Endothelial cell of umbilical vein (primary cell): ENCODE measurements around the gene RALGPS2. TPM values are rescaled to one million over a fixed set of nuclear protein-coding genes. Genes with fewer than 3 reads are reported as not detected.

Experiments used
- BruUV-seq: library from RNA; stranded (reverse); fragments of 400-500 nt; replicated peaks from 2 replicates; lab custom pipeline; 2021; lab: Mats Ljungman, UMichigan
- CTCF ChIA-PET: fragments of 300-600, 350-600 bp; sonication (Branson Sonifier 250); formaldehyde crosslinking; loops from one replicate; lab custom pipeline; 2021; ENCODE audit warnings: antibody characterized with exemption, inconsistent platforms; lab: Charles Lee
- POLR2A ChIA-PET: fragments of 300-600, 350-600 bp; sonication (Branson Sonifier 250); formaldehyde crosslinking; loops from one replicate; lab custom pipeline; 2021; ENCODE audit warnings: antibody characterized with exemption, inconsistent platforms; lab: Charles Lee
- DNase-seq: peaks from one replicate; pipeline ENCODE4 v3.0.0-alpha.2; 2011; ENCODE audit warnings: low read depth, low spot score
- FAIRE-seq: peaks from 2 replicates; lab custom pipeline; 2011; peaks lifted over from hg19 to GRCh38; lab: Jason Lieb, UNC
- H2AFZ ChIP-seq: 2 replicates; pipeline ENCODE4 v1.6.0; 2012; ENCODE audit warnings: low read depth, low read length, control low read depth, inconsistent platforms
- H3K27ac ChIP-seq: 2 replicates; pipeline ENCODE4 v1.5.1; 2011; ENCODE audit warnings: low read depth, mild to moderate bottlenecking, control low read depth, low read length, moderate library complexity; ENCODE audit not compliant: insufficient read depth
- H3K27me3 ChIP-seq, 2 experiments: 2 replicates each; pipeline versions ENCODE4 v1.6.0 to v1.6.1; 2011; ENCODE audit warnings: low read length in 2 of 2, mixed read lengths in 1 of 2; ENCODE audit not compliant: control insufficient read depth in 2 of 2, insufficient read depth in 2 of 2
- H3K36me3 ChIP-seq, 2 experiments: 2 replicates in 1 of 2; 3 replicates in 1 of 2; pipeline ENCODE4 v1.5.1; 2011; ENCODE audit warnings: low read length in 2 of 2, mild to moderate bottlenecking in 1 of 2, moderate library complexity in 1 of 2; ENCODE audit not compliant: control insufficient read depth in 2 of 2, insufficient read depth in 2 of 2; ENCODE audit errors: extremely low read depth in 1 of 2
- H3K4me1 ChIP-seq: 3 replicates; pipeline ENCODE4 v1.5.1; 2011; ENCODE audit warnings: mild to moderate bottlenecking, low read length; ENCODE audit not compliant: control insufficient read depth, insufficient read depth; ENCODE audit errors: extremely low read depth
- H3K4me2 ChIP-seq: 2 replicates; pipeline ENCODE4 v1.6.1; 2011; ENCODE audit warnings: low read length, control low read depth, mixed read lengths; ENCODE audit not compliant: insufficient read depth
- H3K4me3 ChIP-seq, 3 experiments: fragments of 200-600 bp in 1 of 3; sonication (generic), shearing (Covaris generic) in 1 of 3; replicated peaks in 1 of 3; 2 replicates each; pipeline ENCODE4 v1.5.1; 2011 to 2016; ENCODE audit warnings: control low read depth in 3 of 3, low read length in 3 of 3, mild to moderate bottlenecking in 2 of 3, inconsistent platforms in 1 of 3, low read depth in 1 of 3, moderate library complexity in 1 of 3; ENCODE audit not compliant: insufficient read depth in 1 of 3
- H3K79me2 ChIP-seq: 2 replicates; pipeline ENCODE4 v1.6.0; 2012; ENCODE audit warnings: low read length, inconsistent platforms; ENCODE audit not compliant: control insufficient read depth, insufficient read depth
- H3K9ac ChIP-seq: replicated peaks from 2 replicates; pipeline ENCODE3; 2011; ENCODE audit warnings: low read length, control low read depth; ENCODE audit not compliant: insufficient read depth; ENCODE audit errors: extremely low read depth
- H3K9me1 ChIP-seq: replicated peaks from 3 replicates; pipeline ENCODE4 v1.6.0; 2011; ENCODE audit warnings: mild to moderate bottlenecking, low read length; ENCODE audit not compliant: control insufficient read depth, insufficient read depth; ENCODE audit errors: extremely low read depth
- H3K9me3 ChIP-seq: replicated peaks from 2 replicates; pipeline ENCODE4 v1.5.1; 2012; ENCODE audit warnings: low read length, inconsistent platforms; ENCODE audit not compliant: control insufficient read depth, insufficient read depth
- H4K20me1 ChIP-seq: replicated peaks from 2 replicates; pipeline ENCODE3; 2011; ENCODE audit warnings: mild to moderate bottlenecking, low read length; ENCODE audit not compliant: control insufficient read depth, insufficient read depth; ENCODE audit errors: extremely low read depth
- EZH2 ChIP-seq: IDR thresholded peaks from 2 replicates; pipeline ENCODE4 v1.6.1; 2012; ENCODE audit warnings: borderline replicate concordance, low read depth, mild to moderate bottlenecking, moderate library complexity, low read length, inconsistent platforms; ENCODE audit not compliant: severe bottlenecking
- FOS ChIP-seq: IDR thresholded peaks from 2 replicates; pipeline ENCODE4 v1.6.1; 2011; ENCODE audit warnings: mild to moderate bottlenecking, low read length, moderate library complexity, borderline replicate concordance; ENCODE audit not compliant: insufficient read depth
- GATA2 ChIP-seq: IDR thresholded peaks from 2 replicates; pipeline ENCODE4 v1.7.0; 2011; ENCODE audit warnings: low read depth, mild to moderate bottlenecking, moderate library complexity, mixed read lengths, low read length; ENCODE audit not compliant: insufficient read length, insufficient read depth
- JUN ChIP-seq: IDR thresholded peaks from 2 replicates; pipeline ENCODE4 v1.6.1; 2011; ENCODE audit warnings: borderline replicate concordance, low read depth; ENCODE audit not compliant: insufficient read length, insufficient read depth
- MAX ChIP-seq: IDR thresholded peaks from 2 replicates; pipeline ENCODE4 v1.6.1; 2011; ENCODE audit not compliant: insufficient read depth, insufficient read length
- MYC ChIP-seq: IDR thresholded peaks from one replicate; pipeline ENCODE4 v1.6.1; 2011; ENCODE audit warnings: mild to moderate bottlenecking, low read depth, low read length
- POLR2A ChIP-seq: IDR thresholded peaks from 2 replicates; pipeline ENCODE4 v1.6.1; 2012; ENCODE audit warnings: low read depth, mild to moderate bottlenecking, control low read depth, low read length
- POLR2AphosphoS5 ChIP-seq: IDR thresholded peaks from 2 replicates; pipeline ENCODE4 v1.6.1; 2012; ENCODE audit warnings: low read depth, mild to moderate bottlenecking, control low read depth, low read length, moderate library complexity; ENCODE audit not compliant: insufficient read depth
- dilution Hi-C: fragments of 300-500 bp; cut with MboI; formaldehyde crosslinking; loops from one replicate; pipeline ENCODE4 v1.15.0; 2019; ENCODE audit warnings: low sequenced_read_pairs; ENCODE audit not compliant: extremely low pct_ligation_motif_present
- intact Hi-C: fragments of 100-400 bp; cut with micrococcal nuclease; formaldehyde crosslinking; loops from one replicate; pipeline ENCODE4 v1.10.0; 2022
- polyA plus RNA-seq, 4 experiments: library from polyadenylated mRNA; depleted of rRNA in 3 of 4; stranded (reverse) in 3 of 4; unstranded in 1 of 4; fragments of >200 nt; gene quantifications; 2 replicates each; pipeline versions ENCODE4 v1.2.1 to v1.2.3, GENCODE V29; 2011 to 2012; ENCODE audit warnings: missing spikeins in 1 of 4
- total RNA-seq: library from RNA; stranded (reverse); gene quantifications from 2 replicates; pipeline ENCODE4 v1.2.3, GENCODE V29; 2021
- TF ChIP-seq, protein P1 (sequence below), 2 donors: IDR thresholded peaks; 1 replicate in 1 of 2; 2 replicates in 1 of 2; pipeline ENCODE4 v1.5.1; 2011; ENCODE audit warnings: low read length in 2 of 2, mild to moderate bottlenecking in 2 of 2, moderate library complexity in 2 of 2, control low read depth in 1 of 2, inconsistent platforms in 1 of 2, low read depth in 1 of 2; ENCODE audit not compliant: insufficient read depth in 1 of 2; ENCODE audit errors: extremely low read depth in 1 of 2

Gene RALGPS2
- total and polyA plus RNA-seq, 2 donors (not counting 3 experiments of a cell fraction or from before 2014, with no cell fraction given), result 4.6 to 27.7 TPM

GRCh38 chr1:178844436-178844835, 119.4 kb downstream of the RALGPS2 start:
- Histone ChIP-seq H3K9me3 (no peaks in the 10 kb centered on the region), H3K4me2 (no peak overlapping the region), H3K27ac (no peak overlapping the region), H3K79me2 (no peaks in the 10 kb centered on the region), H3K9ac (no peak overlapping the region), H3K27me3 (no peaks in the 10 kb centered on the region), H3K4me3 (no peak overlapping the region), H3K4me1 (peaks cover 2% of the 10 kb centered on the region), H3K9me1 (no peaks in the 10 kb centered on the region), H3K36me3 (no peaks in the 10 kb centered on the region), H2AFZ (no peak overlapping the region), H4K20me1 (no peaks in the 10 kb centered on the region)
- TF ChIP-seq POLR2A (no peak), POLR2AphosphoS5 (no peak), EZH2 (no peak), JUN (no peak), FOS (no peak), MAX (no peak), MYC (no peak), GATA2 (no peak)
- TF ChIP-seq, protein P1, sequence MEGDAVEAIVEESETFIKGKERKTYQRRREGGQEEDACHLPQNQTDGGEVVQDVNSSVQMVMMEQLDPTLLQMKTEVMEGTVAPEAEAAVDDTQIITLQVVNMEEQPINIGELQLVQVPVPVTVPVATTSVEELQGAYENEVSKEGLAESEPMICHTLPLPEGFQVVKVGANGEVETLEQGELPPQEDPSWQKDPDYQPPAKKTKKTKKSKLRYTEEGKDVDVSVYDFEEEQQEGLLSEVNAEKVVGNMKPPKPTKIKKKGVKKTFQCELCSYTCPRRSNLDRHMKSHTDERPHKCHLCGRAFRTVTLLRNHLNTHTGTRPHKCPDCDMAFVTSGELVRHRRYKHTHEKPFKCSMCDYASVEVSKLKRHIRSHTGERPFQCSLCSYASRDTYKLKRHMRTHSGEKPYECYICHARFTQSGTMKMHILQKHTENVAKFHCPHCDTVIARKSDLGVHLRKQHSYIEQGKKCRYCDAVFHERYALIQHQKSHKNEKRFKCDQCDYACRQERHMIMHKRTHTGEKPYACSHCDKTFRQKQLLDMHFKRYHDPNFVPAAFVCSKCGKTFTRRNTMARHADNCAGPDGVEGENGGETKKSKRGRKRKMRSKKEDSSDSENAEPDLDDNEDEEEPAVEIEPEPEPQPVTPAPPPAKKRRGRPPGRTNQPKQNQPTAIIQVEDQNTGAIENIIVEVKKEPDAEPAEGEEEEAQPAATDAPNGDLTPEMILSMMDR (IDR thresholded peaks at IDR 0.05; ENCODE audit: extremely low read depth in 1 of 2, insufficient read depth in 1 of 2, low read depth in 1 of 2, low read length in 2 of 2), result no peak
- DNase-seq (no peak), FAIRE-seq (no peak)
- CTCF ChIA-PET, result no interaction called here
- dilution Hi-C loops (no loop called here), intact Hi-C loops (no loop called here)
- POLR2A ChIA-PET, result no interaction called here
- BruUV-seq, result no TSS peak
